HCT116 (cell line): ENCODE data around the gene DGKK. TPM values are rescaled to one million over a fixed set of nuclear protein-coding genes. Genes with fewer than 3 reads are reported as not detected.

Experiments
- ATAC-seq: fragments of 200-7000 bp; cut with Tn5 transposase; 2 replicates; pipeline ENCODE4 v1.9.1; 2020; ENCODE audit warnings: mild to moderate bottlenecking, moderate library complexity
- BruUV-seq: library from RNA; stranded (reverse); fragments of 400-500 nt; replicated peaks from 2 replicates; lab custom pipeline; 2021; lab: Mats Ljungman, UMichigan
- CTCF ChIA-PET: fragments of 300-600 bp; sonication (Branson Sonifier 250); formaldehyde crosslinking; loops from one replicate; lab custom pipeline; 2021; ENCODE audit warnings: antibody characterized with exemption; lab: Charles Lee
- POLR2A ChIA-PET: fragments of 300-600, 350-600 bp; sonication (Branson Sonifier 250); formaldehyde crosslinking; loops from one replicate; lab custom pipeline; 2021; ENCODE audit warnings: antibody characterized with exemption; lab: Charles Lee
- RAD21 ChIA-PET, 2 experiments: fragments of 300-600 bp; sonication (Branson Sonifier 250); formaldehyde crosslinking; loops; one replicate each; lab custom pipeline; 2023; ENCODE audit warnings: low total read pairs in 2 of 2; ENCODE audit not compliant: uncharacterized antibody in 2 of 2, unreplicated experiment in 2 of 2, low non-redundant PET in 1 of 2; lab: Charles Lee
- DNase-seq: peaks from one replicate; pipeline ENCODE4 v3.0.0-alpha.2; 2010; ENCODE audit warnings: low read depth, low spot score
- H2AFZ ChIP-seq: fragments of 200-600 bp; shearing (Covaris generic), sonication (generic); 2 replicates; pipeline ENCODE4 v1.6.1; 2017; ENCODE audit warnings: low read depth, mixed run types, mixed read lengths, antibody characterized with exemption, low read length; ENCODE audit not compliant: poor library complexity, severe bottlenecking
- H3K27ac ChIP-seq: 2 replicates; pipeline ENCODE4 v1.5.1; 2012; ENCODE audit warnings: low read depth, low read length
- H3K27me3 ChIP-seq: fragments of 200-600 bp; sonication (generic); 2 replicates; pipeline ENCODE4 v1.6.1; 2016; ENCODE audit warnings: mixed run types, low read length, mixed read lengths; ENCODE audit not compliant: insufficient read depth
- H3K36me3 ChIP-seq, 2 experiments: fragments of 200-500 bp in 1 of 2; fragments of 200-600 bp in 1 of 2; sonication (Bioruptor generic) in 1 of 2; sonication (generic) in 1 of 2; 2 replicates each; pipeline versions ENCODE4 v1.5.1 to v1.6.1; 2014 to 2016; ENCODE audit warnings: low read length in 2 of 2, inconsistent platforms in 1 of 2, mixed read lengths in 1 of 2, mixed run types in 1 of 2; ENCODE audit not compliant: insufficient read depth in 2 of 2, control insufficient read depth in 1 of 2
- H3K4me1 ChIP-seq, 2 experiments: fragments of 200-600 bp in 1 of 2; sonication (generic) in 1 of 2; 2 replicates each; pipeline versions ENCODE4 v1.5.1 to v1.6.1; 2012 to 2017; ENCODE audit warnings: low read length in 2 of 2, inconsistent platforms in 1 of 2, mild to moderate bottlenecking in 1 of 2, mixed read lengths in 1 of 2, mixed run types in 1 of 2, moderate library complexity in 1 of 2; ENCODE audit not compliant: insufficient read depth in 2 of 2, control insufficient read depth in 1 of 2
- H3K4me2 ChIP-seq: fragments of 200-600 bp; sonication (generic); 2 replicates; pipeline ENCODE4 v1.6.1; 2017; ENCODE audit warnings: mixed run types, low read length, mixed read lengths
- H3K4me3 ChIP-seq, 2 experiments: fragments of 200-600 bp in 1 of 2; sonication (generic) in 1 of 2; replicated peaks in 1 of 2; 2 replicates each; pipeline ENCODE4 v1.5.1; 2011 to 2016; ENCODE audit warnings: low read length in 2 of 2, control low read depth in 1 of 2, low read depth in 1 of 2, mild to moderate bottlenecking in 1 of 2, mixed read lengths in 1 of 2, mixed run types in 1 of 2
- H3K79me2 ChIP-seq: fragments of 200-600 bp; sonication (generic); 2 replicates; pipeline ENCODE4 v1.6.1; 2017; ENCODE audit warnings: mild to moderate bottlenecking, mixed run types, low read length, moderate library complexity, mixed read lengths; ENCODE audit not compliant: insufficient read depth
- H3K9ac ChIP-seq: fragments of 200-600 bp; sonication (generic); 2 replicates; pipeline ENCODE4 v1.6.1; 2016; ENCODE audit warnings: low read length, mixed read lengths
- H3K9me2 ChIP-seq: fragments of 200-600 bp; sonication (generic), shearing (Covaris generic); 2 replicates; pipeline ENCODE4 v1.6.1; 2017; ENCODE audit warnings: mixed run types, mild to moderate bottlenecking, moderate library complexity; ENCODE audit not compliant: insufficient read depth
- H3K9me3 ChIP-seq, 2 experiments: fragments of 200-500 bp in 1 of 2; fragments of 200-600 bp in 1 of 2; sonication (Bioruptor generic) in 1 of 2; sonication (generic) in 1 of 2; 2 replicates each; pipeline ENCODE4 v1.6.1; 2014 to 2017; ENCODE audit warnings: low read length in 2 of 2, mixed read lengths in 2 of 2, inconsistent platforms in 1 of 2, low read depth in 1 of 2, mild to moderate bottlenecking in 1 of 2, mixed run types in 1 of 2, moderate library complexity in 1 of 2; ENCODE audit not compliant: control insufficient read depth in 1 of 2, insufficient read depth in 1 of 2
- H4K20me1 ChIP-seq: fragments of 200-600 bp; sonication (generic), shearing (Covaris generic); 2 replicates; pipeline ENCODE4 v1.6.1; 2017; ENCODE audit warnings: mixed run types, mild to moderate bottlenecking, moderate library complexity; ENCODE audit not compliant: insufficient read depth
- CBX3 ChIP-seq: IDR thresholded peaks from 2 replicates; pipeline ENCODE4 v1.6.1; 2012; ENCODE audit warnings: low read depth
- CEBPB ChIP-seq: IDR thresholded peaks from 2 replicates; pipeline ENCODE4 v1.6.1; 2012; ENCODE audit warnings: low read depth
- CTCF ChIP-seq, 3 experiments: fragments of 200-600 bp in 1 of 3; sonication (generic) in 1 of 3; IDR thresholded peaks in 2 of 3; conservative IDR thresholded peaks in 1 of 3; 2 replicates each; pipeline ENCODE4 v1.5.1; 2012 to 2017; ENCODE audit warnings: low read depth in 2 of 3, low read length in 2 of 3, antibody characterized with exemption in 1 of 3, borderline replicate concordance in 1 of 3, control low read depth in 1 of 3, mild to moderate bottlenecking in 1 of 3, mixed read lengths in 1 of 3, mixed run types in 1 of 3, moderate library complexity in 1 of 3; ENCODE audit not compliant: insufficient read depth in 1 of 3
- EGR1 ChIP-seq: IDR thresholded peaks from 2 replicates; pipeline ENCODE4 v1.6.1; 2012; ENCODE audit warnings: low read depth
- FOSL1 ChIP-seq: IDR thresholded peaks from 2 replicates; pipeline ENCODE4 v1.6.1; 2012; ENCODE audit warnings: low read depth
- JUND ChIP-seq: IDR thresholded peaks from 2 replicates; pipeline ENCODE4 v1.6.1; 2012
- MAX ChIP-seq: IDR thresholded peaks from 2 replicates; pipeline ENCODE4 v1.6.1; 2012
- POLR2AphosphoS5 ChIP-seq: IDR thresholded peaks from 2 replicates; pipeline ENCODE4 v1.6.1; 2011; ENCODE audit warnings: mild to moderate bottlenecking, low read depth, low read length, moderate library complexity
- SIN3A ChIP-seq: IDR thresholded peaks from 2 replicates; pipeline ENCODE4 v1.6.1; 2012; ENCODE audit warnings: low read depth
- YY1 ChIP-seq: IDR thresholded peaks from 2 replicates; pipeline ENCODE4 v1.6.1; 2011; ENCODE audit warnings: low read length, low read depth, moderate library complexity, mild to moderate bottlenecking; ENCODE audit not compliant: insufficient replicate concordance; ENCODE audit errors: extremely low read depth
- ZBTB33 ChIP-seq: IDR thresholded peaks from 2 replicates; pipeline ENCODE4 v1.6.1; 2011; ENCODE audit warnings: mild to moderate bottlenecking, low read length, moderate library complexity; ENCODE audit not compliant: insufficient replicate concordance; ENCODE audit errors: extremely low read depth
- ZFX ChIP-seq: fragments of 450-650 bp; IDR thresholded peaks from 2 replicates; pipeline ENCODE4 v1.6.1; 2017
- ZNF274 ChIP-seq: fragments of 200-500 bp; sonication (Bioruptor generic); IDR thresholded peaks from 2 replicates; pipeline ENCODE4 v1.6.1; 2014; ENCODE audit warnings: mild to moderate bottlenecking, low read depth, low read length, inconsistent platforms
- intact Hi-C: fragments of 100-400 bp; cut with micrococcal nuclease; formaldehyde crosslinking; loops from 2 replicates; pipeline ENCODE4 v1.10.0; 2022
- total RNA-seq: library from RNA; stranded (reverse); gene quantifications from one replicate; pipeline ENCODE4 v1.2.1, GENCODE V29; 2021; ENCODE audit not compliant: unreplicated experiment
- TF ChIP-seq, protein P1 (sequence below): IDR thresholded peaks from 2 replicates; pipeline ENCODE4 v1.6.1; 2012; ENCODE audit warnings: low read depth

DGKK gene
- total RNA-seq, 1 experiment from 2014 or later: not detected

DNA sequence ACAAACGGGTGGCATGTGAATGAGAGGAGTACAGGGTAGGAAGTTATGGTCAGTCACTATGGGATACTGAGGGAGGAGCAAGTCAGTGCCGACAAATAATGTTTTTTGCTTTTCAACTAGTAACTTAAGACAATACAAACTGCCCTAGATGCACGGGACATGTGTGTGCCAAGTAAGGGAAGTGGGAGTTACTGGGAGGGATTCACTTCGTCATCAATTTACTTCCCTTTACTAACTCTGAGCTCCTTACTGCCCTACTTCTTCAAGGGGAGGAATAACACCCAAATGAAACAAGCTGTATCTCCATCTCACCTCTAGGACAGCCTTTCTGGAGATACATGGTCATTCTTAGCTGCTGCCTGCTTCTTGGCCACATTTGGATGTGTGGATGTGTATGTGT lies 97.7 kb downstream of the DGKK start:
- intact Hi-C loops: no loop called here
- ATAC-seq (no peak), DNase-seq (no peak)
- Histone ChIP-seq H3K4me3 (no peak overlapping the region), H3K79me2 (no peaks in the 10 kb centered on the region), H3K27ac (no peak overlapping the region), H3K36me3 (no peaks in the 10 kb centered on the region), H2AFZ (no peak overlapping the region), H3K9me2 (no peaks in the 10 kb centered on the region), H3K9ac (no peak overlapping the region), H3K27me3 (no peaks in the 10 kb centered on the region), H3K4me1 (no peaks in the 10 kb centered on the region), H4K20me1 (no peaks in the 10 kb centered on the region), H3K9me3 (no peaks in the 10 kb centered on the region), H3K4me2 (no peak overlapping the region)
- TF ChIP-seq YY1: no peak
- TF ChIP-seq, protein P1, sequence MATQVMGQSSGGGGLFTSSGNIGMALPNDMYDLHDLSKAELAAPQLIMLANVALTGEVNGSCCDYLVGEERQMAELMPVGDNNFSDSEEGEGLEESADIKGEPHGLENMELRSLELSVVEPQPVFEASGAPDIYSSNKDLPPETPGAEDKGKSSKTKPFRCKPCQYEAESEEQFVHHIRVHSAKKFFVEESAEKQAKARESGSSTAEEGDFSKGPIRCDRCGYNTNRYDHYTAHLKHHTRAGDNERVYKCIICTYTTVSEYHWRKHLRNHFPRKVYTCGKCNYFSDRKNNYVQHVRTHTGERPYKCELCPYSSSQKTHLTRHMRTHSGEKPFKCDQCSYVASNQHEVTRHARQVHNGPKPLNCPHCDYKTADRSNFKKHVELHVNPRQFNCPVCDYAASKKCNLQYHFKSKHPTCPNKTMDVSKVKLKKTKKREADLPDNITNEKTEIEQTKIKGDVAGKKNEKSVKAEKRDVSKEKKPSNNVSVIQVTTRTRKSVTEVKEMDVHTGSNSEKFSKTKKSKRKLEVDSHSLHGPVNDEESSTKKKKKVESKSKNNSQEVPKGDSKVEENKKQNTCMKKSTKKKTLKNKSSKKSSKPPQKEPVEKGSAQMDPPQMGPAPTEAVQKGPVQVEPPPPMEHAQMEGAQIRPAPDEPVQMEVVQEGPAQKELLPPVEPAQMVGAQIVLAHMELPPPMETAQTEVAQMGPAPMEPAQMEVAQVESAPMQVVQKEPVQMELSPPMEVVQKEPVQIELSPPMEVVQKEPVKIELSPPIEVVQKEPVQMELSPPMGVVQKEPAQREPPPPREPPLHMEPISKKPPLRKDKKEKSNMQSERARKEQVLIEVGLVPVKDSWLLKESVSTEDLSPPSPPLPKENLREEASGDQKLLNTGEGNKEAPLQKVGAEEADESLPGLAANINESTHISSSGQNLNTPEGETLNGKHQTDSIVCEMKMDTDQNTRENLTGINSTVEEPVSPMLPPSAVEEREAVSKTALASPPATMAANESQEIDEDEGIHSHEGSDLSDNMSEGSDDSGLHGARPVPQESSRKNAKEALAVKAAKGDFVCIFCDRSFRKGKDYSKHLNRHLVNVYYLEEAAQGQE: no peak
- no peak for TF ChIP-seq ZNF274
- no peak for TF ChIP-seq EGR1
- no peak for TF ChIP-seq MAX
- no peak for TF ChIP-seq JUND
- no peak for TF ChIP-seq POLR2AphosphoS5
- no peak for TF ChIP-seq ZFX
- TF ChIP-seq CTCF (IDR thresholded peaks at IDR 0.05 in 2 of 3, conservative IDR thresholded peaks at IDR 0.05 in 1 of 3; ENCODE audit: borderline replicate concordance in 1 of 3, insufficient read depth in 1 of 3, low read depth in 2 of 3, low read length in 2 of 3): no peak
- TF ChIP-seq ZBTB33: no peak
- TF ChIP-seq CBX3: no peak
- no peak for TF ChIP-seq SIN3A
- TF ChIP-seq CEBPB: no peak
- TF ChIP-seq FOSL1: no peak
- BruUV-seq: no TSS peak
- ChIA-PET POLR2A (no interaction called here), CTCF (no interaction called here), RAD21 (no interaction called here)
